Tibial nerve (tissue), 4 donors: Measurements from ENCODE around the gene RTP5. TPM values are rescaled to one million over a fixed set of nuclear protein-coding genes. Genes with fewer than 3 reads are reported as not detected.
A peak's percentile ranks its signal among the peaks of the same experiment; 100 is the strongest.

Experiments used
- DNase-seq, 2 donors: peaks; one replicate each; pipeline ENCODE4 v3.0.0-alpha.2; 2019; ENCODE audit warnings: low spot score in 2 of 2
- H3K27ac ChIP-seq, 4 donors: fragments of 200-600 bp; sonication (generic) in 3 of 4; one replicate each; pipeline ENCODE4 v1.5.1; 2017 to 2019; ENCODE audit warnings: mild to moderate bottlenecking in 1 of 4
- H3K27me3 ChIP-seq, 2 donors: fragments of 200-600 bp; sonication (generic) in 1 of 2; one replicate each; pipeline versions ENCODE4 v1.5.1 to v1.6.0; 2017 to 2019
- H3K36me3 ChIP-seq, 3 donors: fragments of 200-600 bp; sonication (generic); one replicate each; pipeline ENCODE4 v1.5.1; 2018 to 2019
- H3K4me1 ChIP-seq, 4 donors: fragments of 200-600 bp; sonication (generic) in 3 of 4; one replicate each; pipeline ENCODE4 v1.5.1; 2017 to 2019
- H3K4me3 ChIP-seq, 4 donors: fragments of 200-600 bp; sonication (generic) in 3 of 4; one replicate each; pipeline ENCODE4 v1.5.1; 2017 to 2019; ENCODE audit warnings: mild to moderate bottlenecking in 1 of 4, moderate library complexity in 1 of 4
- H3K9me3 ChIP-seq, 4 donors: fragments of 200-600 bp; sonication (generic) in 3 of 4; one replicate each; pipeline ENCODE4 v1.5.1; 2017 to 2019
- EP300 ChIP-seq, 2 donors: sonication (generic); formaldehyde crosslinking; IDR thresholded peaks; one replicate each; pipeline ENCODE4 v1.6.1; 2017; ENCODE audit warnings: antibody characterized with exemption in 2 of 2, mild to moderate bottlenecking in 1 of 2
- POLR2A ChIP-seq, 2 donors: fragments of 450-650 bp; IDR thresholded peaks; one replicate each; pipeline ENCODE4 v1.6.1; 2017; ENCODE audit warnings: antibody characterized with exemption in 2 of 2, mild to moderate bottlenecking in 2 of 2, moderate library complexity in 2 of 2
- WGBS, 2 donors: methylation state at CpG; one replicate each; pipeline ENCODE4 v1.1.5; 2018; 5-methylcytosine and 5-hydroxymethylcytosine counted together
- total RNA-seq, 4 donors: library from RNA; depleted of rRNA; stranded (reverse); fragments of >200 nt; gene quantifications; one replicate each; pipeline ENCODE4 v1.1.0, GENCODE V29; 2016
- TF ChIP-seq, protein P1 (sequence below), 5 experiments: fragments of 200-600 bp in 3 of 5; fragments of 450-650 bp in 2 of 5; sonication (generic) in 3 of 5; IDR thresholded peaks; one replicate each; pipeline ENCODE4 v1.5.1; 2016 to 2019; ENCODE audit warnings: antibody characterized with exemption in 5 of 5, mild to moderate bottlenecking in 3 of 5, moderate library complexity in 2 of 5

RTP5 gene
- total RNA-seq, 4 donors from 2014 or later, result not detected

DNA sequence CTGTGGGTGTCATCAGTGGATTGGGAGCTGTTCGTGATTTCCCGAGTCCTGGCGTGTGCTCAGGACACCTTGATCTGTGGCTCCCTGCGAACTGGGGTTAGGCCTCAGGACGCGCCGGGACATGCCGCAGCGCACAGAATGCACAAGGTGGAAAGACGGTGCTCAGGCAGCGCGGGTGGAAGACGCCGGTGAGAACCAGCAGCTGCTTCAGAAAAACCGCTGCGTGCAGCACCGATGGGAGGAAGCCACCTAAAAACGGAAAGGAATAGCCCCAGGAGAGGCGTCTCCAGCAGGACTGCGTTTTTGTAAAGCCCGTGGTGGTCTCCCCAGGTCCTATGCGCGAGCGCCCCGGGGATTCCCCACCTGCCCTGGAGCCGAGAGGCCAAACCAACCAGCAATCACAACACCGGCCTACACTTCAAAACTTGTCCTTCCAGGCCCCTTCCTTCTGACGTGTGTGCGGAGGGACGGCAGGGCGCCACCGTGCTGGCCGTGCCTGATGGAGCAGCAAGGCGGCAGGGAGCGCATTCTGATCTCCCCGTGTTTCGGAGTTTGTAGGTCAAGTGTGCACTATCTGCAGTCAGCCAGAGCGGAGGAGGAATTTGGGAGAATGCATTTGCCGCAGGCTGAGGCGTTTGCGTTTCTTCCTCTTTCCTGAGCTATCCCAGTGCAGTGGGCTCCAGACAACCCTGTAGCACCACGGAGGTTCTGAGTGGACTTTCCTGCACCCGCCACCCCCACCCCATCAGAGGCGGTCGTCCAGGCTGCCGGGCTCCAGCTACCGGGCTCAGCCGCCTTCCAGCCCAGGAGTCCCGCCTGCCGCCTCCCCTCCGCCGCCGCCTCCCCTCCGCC, 32.2 kb downstream of the RTP5 start:
- Histone ChIP-seq H3K4me1 (peaks cover 0 to 15% (median 3%) of the 10 kb centered on the region in 4 donors), H3K27me3 (no peaks in the 10 kb centered on the region), H3K36me3 (no peaks in the 10 kb centered on the region), H3K9me3 (no peaks in the 10 kb centered on the region), H3K4me3 (peak overlapping the region in 1 of 4 donors; percentile 9), H3K27ac (no peak overlapping the region)
- TF ChIP-seq EP300 (IDR thresholded peaks at IDR 0.05) (no peak), POLR2A (IDR thresholded peaks at IDR 0.05) (no peak)
- TF ChIP-seq, protein P1, sequence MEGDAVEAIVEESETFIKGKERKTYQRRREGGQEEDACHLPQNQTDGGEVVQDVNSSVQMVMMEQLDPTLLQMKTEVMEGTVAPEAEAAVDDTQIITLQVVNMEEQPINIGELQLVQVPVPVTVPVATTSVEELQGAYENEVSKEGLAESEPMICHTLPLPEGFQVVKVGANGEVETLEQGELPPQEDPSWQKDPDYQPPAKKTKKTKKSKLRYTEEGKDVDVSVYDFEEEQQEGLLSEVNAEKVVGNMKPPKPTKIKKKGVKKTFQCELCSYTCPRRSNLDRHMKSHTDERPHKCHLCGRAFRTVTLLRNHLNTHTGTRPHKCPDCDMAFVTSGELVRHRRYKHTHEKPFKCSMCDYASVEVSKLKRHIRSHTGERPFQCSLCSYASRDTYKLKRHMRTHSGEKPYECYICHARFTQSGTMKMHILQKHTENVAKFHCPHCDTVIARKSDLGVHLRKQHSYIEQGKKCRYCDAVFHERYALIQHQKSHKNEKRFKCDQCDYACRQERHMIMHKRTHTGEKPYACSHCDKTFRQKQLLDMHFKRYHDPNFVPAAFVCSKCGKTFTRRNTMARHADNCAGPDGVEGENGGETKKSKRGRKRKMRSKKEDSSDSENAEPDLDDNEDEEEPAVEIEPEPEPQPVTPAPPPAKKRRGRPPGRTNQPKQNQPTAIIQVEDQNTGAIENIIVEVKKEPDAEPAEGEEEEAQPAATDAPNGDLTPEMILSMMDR (IDR thresholded peaks at IDR 0.05), result no peak
- DNase-seq, result no peak
- 77 to 81% methylated on average over 48 to 54 of the region's 54 CpGs for WGBS, 2 donors

DNA sequence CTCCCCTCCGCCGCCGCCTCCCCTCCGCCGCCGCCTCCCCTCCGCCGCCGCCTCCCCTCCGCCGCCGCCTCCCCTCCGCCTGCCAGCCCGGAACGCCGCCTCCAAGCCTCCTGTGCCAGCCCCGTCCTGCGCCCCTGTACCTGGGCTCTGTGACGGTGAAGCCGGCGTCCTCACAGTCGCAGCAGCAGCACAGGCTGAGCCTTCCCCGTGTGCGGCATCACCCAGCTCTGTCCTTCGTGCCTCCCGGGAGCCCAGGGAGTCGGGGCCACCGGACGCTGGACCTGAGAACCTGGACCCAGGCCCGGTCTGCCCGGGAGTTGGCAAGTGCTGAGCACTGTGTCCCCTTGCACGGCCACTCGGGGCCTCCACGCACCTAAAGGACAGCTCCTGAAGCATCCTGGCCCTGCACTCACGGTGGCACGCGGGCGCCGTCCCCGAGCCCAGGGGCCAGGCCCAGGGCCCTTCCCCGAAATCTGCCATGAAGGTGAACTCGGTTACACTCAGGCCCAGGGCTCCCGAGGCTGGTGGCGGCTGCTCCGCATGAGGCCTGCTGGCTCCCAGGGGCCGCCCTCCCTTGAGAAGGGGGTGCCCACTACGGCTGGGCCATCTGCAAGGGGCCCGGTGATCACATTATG, 32.9 kb downstream of the RTP5 start:
- WGBS, 2 donors, result 78 to 82% methylated on average over 18 to 32 of the region's 48 CpGs
- H3K27me3 ChIP-seq, result no peaks in the 10 kb centered on the region
- TF ChIP-seq POLR2A (IDR thresholded peaks at IDR 0.05) (no peak), EP300 (IDR thresholded peaks at IDR 0.05) (no peak)
- TF ChIP-seq, protein P1 (IDR thresholded peaks at IDR 0.05), result no peak
- H3K4me1 ChIP-seq, result peaks cover 0 to 15% (median 3%) of the 10 kb centered on the region in 4 donors
- DNase-seq, result peak in 1 of 2 donors; percentile 12
- H3K27ac ChIP-seq, result no peak overlapping the region
- peak overlapping the region in 1 of 4 donors; percentile 9 for H3K4me3 ChIP-seq
- no peaks in the 10 kb centered on the region for H3K9me3 ChIP-seq
- H3K36me3 ChIP-seq, result no peaks in the 10 kb centered on the region

DNA sequence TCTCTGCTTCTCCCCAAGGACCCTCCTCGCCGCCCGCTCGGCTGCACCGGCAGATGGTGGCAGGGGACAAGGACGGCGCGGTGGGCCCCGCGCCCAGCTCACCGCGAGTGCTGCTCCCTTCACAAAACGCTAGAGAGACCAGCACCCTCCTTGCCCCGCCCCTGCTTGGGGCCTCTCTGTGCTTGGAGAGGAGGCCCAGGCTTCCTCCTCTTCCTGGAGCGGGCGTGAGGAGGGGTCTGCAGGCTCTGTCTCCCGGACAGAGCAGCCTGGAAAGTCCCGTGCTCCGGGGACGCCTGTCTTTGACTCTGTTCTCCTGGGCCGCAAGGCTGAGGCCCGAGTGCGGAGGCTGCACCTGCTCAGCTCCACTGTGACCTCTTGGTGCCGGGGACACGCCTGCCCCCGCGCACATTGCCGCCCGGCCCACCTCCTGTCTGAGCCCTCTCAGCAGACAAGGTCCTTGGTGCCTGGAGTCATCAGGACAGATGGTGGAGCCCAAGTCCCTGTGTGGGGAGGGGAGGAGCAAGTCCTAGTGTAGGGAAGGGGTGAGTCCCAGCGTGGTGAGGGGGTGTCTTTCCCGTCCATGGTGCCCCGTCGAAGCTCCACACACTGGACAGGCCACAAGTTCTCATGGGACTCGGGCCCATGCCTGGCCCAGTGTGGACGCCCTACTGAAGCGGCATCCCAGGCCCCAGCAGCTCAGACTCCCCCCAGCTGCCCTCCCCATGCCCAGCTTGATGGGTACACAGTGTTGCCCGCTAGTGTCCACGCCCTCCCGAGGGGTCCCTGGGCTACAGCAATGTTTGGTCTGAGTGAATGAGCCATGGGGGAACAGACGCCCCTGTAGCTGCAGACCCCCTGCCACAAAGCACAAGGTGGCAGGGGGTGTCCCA, 33.8 kb downstream of the RTP5 start:
- WGBS, 2 donors, result 89 to 92% methylated on average over 29 to 40 of the region's 40 CpGs
- peak in 1 of 2 donors; percentile 7 for DNase-seq
- TF ChIP-seq POLR2A (IDR thresholded peaks at IDR 0.05), result no peak
- no peak for TF ChIP-seq EP300 (IDR thresholded peaks at IDR 0.05)
- TF ChIP-seq, protein P1 (IDR thresholded peaks at IDR 0.05), result no peak
- Histone ChIP-seq H3K36me3 (no peaks in the 10 kb centered on the region), H3K4me3 (no peak overlapping the region), H3K4me1 (peaks cover 0 to 15% (median 3%) of the 10 kb centered on the region in 4 donors), H3K9me3 (no peaks in the 10 kb centered on the region), H3K27ac (no peak overlapping the region), H3K27me3 (no peaks in the 10 kb centered on the region)

DNA sequence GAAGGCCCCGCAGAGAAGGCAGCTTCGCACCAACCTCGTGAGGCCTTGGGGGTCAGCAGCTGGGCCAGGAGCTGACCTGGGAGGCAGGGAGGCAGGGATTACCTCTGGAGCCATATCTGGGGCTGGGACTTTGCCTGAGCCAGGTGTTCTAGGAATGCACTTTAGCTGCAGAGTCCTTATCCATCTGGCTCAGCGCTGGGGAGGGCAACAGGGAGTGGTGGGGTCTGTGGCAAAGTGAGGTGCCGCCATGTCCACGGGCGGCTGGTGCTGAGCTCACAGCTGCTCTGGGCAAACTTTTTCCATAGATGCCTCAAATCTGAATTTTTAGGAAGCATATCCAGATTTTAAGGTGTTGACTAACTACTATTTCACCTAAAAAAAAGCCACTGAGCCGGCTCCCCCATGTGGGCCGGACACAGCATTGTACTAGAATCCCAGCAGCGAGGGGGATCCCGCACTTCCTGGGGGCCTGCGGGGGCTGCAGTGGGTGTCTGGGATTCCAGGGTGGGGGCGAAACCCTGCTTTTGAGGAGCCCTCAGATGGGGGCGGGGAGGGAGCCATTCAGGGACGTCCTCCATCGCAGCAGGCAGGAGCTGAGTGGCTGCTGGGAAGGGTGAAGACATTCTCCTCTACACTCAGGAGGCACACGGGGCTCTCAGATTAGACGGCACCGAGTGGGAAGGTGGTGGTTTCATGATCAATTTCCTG, 34.6 kb downstream of the RTP5 start:
- no peaks in the 10 kb centered on the region for H3K9me3 ChIP-seq
- no peak overlapping the region for H3K27ac ChIP-seq
- H3K36me3 ChIP-seq, result no peaks in the 10 kb centered on the region
- DNase-seq, result no peak
- 89% methylated on average over 16 to 18 of the region's 19 CpGs for WGBS, 2 donors
- no peaks in the 10 kb centered on the region for H3K27me3 ChIP-seq
- TF ChIP-seq EP300 (IDR thresholded peaks at IDR 0.05) (no peak), POLR2A (IDR thresholded peaks at IDR 0.05) (no peak)
- TF ChIP-seq, protein P1 (IDR thresholded peaks at IDR 0.05), result no peak
- no peak overlapping the region for H3K4me3 ChIP-seq
- H3K4me1 ChIP-seq, result peaks cover 0 to 8% (median 0%) of the 10 kb centered on the region in 4 donors
